GM03348 (cell line): ENCODE measurements around the gene PRTG.
"Not testable (repeated sequence)": the region's sequence is repeated elsewhere in the genome, so short reads cannot be mapped to it uniquely, and the experiment has no call there.

ENCODE experiments used
- DNase-seq: peaks from one replicate; pipeline ENCODE4 v3.0.0; 2012; ENCODE audit warnings: low spot score

The PRTG gene

GRCh38 chr15:55696221-55696620 lies 46.7 kb downstream of the PRTG start:
- no peak for DNase-seq

GRCh38 chr15:55695432-55695831 lies 47.5 kb downstream of the PRTG start:
- no peak for DNase-seq

GRCh38 chr15:55694652-55695150 lies 48.3 kb downstream of the PRTG start:
- DNase-seq, result no peak

DNA sequence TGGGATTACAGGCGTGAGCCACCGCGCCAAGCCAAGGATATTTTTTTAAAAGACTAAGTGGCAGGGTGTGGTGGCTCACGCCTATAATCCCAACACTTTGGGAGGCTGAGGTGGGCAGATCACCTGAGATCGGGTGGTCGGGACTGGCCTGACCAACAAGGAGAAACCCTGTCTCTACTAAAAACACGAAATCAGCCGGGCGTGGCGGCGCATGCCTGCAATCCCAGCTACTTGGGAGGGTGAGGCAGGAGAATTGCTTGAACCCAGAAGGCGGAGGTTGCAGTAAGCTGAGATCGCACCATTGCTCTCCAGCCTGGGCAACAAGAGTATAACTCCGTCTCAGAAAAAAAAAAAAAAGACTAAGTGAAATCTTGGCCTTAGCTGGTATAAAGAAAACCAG lies 49.8 kb downstream of the PRTG start:
- not testable (repeated sequence) for DNase-seq

DNA sequence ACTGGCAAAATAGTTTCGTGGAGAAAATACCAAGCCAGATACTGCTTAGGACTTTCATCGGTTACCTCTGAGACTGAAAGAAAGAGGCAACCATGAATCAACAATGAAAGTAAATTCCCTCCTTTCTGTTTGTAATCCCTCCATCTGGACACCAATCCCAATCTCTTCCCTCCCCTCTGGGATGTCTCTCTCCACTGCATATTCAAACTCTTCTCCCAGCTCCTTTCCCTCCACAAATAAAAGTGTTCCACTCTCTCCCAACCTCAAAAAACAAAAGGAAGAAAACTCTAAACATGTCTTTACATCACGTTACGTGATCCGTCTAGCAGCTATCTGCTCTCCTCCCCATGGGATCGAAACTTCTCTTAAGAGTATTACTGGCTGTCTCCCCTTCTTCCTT lies 55.2 kb downstream of the PRTG start:
- no peak for DNase-seq

DNA sequence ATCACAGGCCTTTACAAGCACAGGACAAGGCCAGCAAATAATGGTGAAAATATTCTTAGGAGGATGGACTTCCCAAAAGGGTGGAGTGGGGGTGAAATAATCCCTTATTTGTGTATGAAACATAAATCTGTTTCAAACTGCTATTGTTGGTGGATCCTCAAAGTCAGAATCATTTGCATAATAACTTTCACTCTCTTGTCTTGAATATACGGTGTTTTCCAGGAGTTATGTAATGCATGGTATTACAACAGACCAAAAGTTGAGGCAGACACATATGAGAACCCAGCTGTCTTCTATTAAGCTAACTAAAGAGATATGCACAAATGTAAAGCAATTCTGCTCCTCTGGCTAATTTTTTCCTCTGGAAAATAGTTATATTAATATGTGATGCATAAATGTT lies 57.7 kb downstream of the PRTG start:
- DNase-seq, result peak; percentile 14

- DNase-seq, result peak; percentile 12
Observed at GRCh38 chr15:55683376-55683775, 59.6 kb downstream of the PRTG start.

DNA sequence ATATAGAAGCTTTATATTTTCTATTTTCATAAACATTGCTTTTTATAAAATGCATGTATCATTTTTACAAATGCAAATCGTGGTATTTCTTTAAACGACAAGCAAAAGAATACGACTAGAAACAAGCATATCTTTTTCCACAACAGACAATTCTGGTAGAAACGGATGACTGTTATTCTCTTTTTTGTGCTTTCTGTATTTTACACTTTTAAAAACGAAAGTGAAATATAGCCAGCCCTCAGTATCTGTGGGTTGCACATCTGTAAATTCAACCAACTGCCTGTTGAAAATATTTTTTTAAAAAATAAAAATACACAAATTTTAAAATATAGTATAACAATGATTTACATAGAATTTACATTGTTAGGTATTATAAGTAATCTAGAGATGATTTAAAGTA lies 61.3 kb downstream of the PRTG start:
- no peak for DNase-seq

DNA sequence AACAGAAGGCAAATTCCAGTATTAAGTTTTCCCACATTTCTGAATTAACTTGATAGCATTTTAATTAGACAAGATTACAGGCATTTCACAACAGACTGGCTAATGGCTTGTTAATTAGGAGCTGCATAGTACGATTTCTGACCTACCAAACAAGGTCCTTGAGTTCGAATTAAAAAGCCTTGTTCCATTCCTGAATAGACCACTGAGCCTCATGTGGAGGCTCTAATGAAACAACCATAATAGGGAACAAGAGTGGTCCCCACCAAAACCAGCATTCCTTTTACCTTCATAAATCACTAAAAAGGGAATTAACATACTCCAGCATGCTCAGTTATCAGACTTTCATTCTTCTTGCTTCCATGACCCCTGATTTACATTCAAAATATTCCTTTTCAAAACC lies 66.4 kb downstream of the PRTG start:
- no peak for DNase-seq

DNA sequence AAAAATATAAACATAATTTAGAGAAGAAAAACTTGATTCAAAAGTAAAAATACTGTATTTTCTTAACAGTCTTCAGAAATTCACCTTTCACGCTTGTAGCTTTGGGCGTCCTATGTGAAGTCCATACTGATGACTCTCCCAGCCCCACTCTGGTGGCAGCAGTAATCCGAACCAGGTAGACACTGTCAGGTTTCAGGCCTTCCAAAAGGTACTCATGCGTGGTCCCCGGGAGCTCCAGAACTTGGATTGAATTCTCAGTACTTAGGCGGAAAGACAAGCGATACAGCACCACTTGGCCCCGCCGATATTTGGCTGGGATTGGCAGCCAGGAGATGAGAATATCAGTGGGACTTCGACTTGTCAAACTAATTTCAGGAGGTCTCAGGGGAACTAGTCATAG lies 69.7 kb downstream of the PRTG start:
- no peak for DNase-seq

GRCh38 chr15:55669270-55669669 lies 73.7 kb downstream of the PRTG start:
- DNase-seq, result no peak

DNA sequence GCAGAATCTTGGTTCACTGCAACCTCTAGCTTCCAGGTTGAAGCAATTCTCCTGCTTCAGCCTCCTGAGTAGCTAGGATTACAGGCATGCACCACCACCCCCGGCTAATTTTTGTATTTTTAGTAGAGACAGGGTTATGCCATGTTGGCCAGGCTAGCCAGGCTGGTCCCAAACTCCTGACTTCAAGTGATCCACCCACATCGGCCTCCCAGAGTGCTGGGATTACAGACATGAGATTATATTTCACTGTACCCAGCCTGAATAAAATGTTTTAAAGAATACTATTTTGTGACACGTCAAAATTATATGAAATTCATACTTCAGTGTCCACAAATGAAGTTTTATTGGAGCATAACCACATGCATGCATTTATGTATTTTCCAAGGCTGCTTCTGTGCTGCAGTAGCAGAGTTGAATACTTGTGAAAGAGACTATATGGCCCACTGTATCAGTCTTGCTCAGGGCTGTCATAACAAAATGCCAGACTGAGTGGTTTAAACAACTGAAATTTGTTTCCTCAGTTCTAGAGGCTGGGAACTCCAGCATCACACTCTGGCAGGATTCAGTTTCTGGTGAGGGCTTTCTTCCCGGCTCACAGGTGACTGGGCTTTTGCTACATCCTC lies 77.2 kb downstream of the PRTG start:
- no peak for DNase-seq

- DNase-seq, result no peak
Observed at GRCh38 chr15:55661428-55661827, 81.5 kb downstream of the PRTG start.

- no peak for DNase-seq
Observed at GRCh38 chr15:55660153-55660552, 82.8 kb downstream of the PRTG start.

- DNase-seq, result no peak
Observed at GRCh38 chr15:55659481-55659880, 83.5 kb downstream of the PRTG start.

GRCh38 chr15:55658886-55659285 lies 84.1 kb downstream of the PRTG start:
- no peak for DNase-seq

- no peak for DNase-seq
Observed at GRCh38 chr15:55654561-55655031, 88.4 kb downstream of the PRTG start.

DNA sequence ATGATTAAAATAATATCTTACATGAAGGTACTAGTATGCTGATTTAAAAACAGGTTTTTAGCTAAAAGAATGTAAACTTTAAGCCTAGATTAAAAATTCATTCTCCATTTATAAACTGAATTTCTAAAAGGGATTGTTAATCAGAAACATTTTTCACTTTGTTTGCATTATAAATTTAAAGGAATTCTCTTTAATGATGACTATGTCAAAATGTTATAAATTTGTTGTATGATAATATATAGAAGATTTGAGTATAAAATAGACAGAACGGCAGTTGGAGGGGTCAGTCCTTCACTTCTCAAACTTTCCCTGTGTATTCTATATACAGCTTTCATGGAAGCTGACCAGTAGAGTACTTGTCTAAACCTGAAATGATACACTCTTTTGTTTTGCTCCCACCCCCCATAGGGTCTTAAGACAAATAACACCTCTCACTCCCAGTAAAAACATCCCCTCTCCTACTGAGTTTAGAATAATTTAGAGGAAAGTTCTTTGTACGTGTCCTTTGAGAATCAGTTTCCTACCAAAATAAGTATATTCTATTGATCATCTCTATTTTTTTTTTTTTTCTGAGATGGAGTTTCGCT lies 90.0 kb downstream of the PRTG start:
- no peak for DNase-seq

- no peak for DNase-seq
Observed at GRCh38 chr15:55652359-55652758, 90.6 kb downstream of the PRTG start.

GRCh38 chr15:55649058-55649423 lies 93.9 kb downstream of the PRTG start:
- DNase-seq, result peak; percentile 65

DNA sequence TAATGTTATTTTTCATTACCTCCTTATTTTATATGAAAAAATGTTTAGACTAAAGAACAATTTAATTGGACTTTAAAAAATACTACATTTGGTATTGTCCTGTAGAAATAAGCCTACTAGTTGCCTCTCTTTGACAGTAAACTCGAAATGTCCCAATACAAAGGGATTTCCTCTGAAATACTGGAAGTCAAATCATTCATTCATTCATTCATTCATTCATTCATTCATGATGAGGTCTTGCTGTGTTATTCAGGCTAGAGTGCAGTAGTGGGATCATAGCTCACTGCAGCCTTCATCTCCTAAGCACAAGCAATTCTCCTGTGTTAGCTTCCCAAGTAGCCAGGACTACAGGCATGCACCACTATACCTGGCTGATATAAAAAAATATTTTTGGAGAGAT lies 104.2 kb downstream of the PRTG start:
- no peak for DNase-seq

DNA sequence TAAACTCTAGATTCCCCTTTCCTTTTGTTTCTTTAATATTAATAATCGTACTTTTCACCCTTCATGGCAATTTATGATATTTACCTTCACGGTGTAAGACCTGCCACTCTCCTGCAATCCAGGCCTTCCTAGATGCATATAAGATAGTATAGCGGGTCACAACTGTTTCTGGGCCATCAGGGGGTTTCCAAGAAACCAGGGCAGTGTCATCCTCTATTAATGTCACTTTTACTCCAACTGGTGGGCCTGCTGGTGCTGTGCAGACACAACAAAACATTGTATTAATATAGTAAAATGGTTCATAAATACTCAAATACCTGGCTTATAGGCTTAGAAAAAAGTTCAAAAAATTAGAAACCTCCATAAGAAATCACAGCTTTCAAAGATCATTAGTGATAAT lies 105.9 kb downstream of the PRTG start:
- DNase-seq, result no peak

DNA sequence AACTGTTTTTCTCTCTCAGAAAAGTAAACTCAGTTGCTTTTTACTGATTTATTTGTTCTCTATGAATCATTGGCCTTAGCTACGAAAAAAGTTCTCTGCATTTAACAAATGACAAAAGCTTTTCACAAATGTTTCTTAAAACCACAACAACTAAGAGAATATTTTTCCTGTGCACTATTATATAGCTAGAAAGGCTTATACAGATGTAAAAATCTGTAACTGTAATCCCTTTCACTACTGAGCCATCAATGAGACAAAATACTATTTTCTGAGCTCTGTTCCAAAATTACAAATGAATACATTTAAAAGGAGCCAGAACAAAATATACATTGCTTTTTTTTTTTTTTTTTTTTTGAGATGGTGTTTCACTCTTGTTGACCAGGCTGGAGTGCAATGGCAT lies 109.2 kb downstream of the PRTG start:
- DNase-seq, result no peak

GRCh38 chr15:55632434-55632833 lies 110.5 kb downstream of the PRTG start:
- DNase-seq, result no peak
